Activated CD8-positive, alpha-beta memory T cell treated with anti-CD3 and anti-CD28 coated beads, Interleukin-2, amount 10 ng/mL, durations not matched to agents 7 days and 5 days (primary cell): Measurements from ENCODE around the gene TMEM61. TPM values are rescaled to one million over a fixed set of nuclear protein-coding genes. Genes with fewer than 3 reads are reported as not detected.
"Not testable (repeated sequence)": the region's sequence is repeated elsewhere in the genome, so short reads cannot be mapped to it uniquely, and the experiment has no call there.

Source experiments
- ATAC-seq: fragments of 150-1000 bp; cut with Tn5 transposase; one replicate; pipeline ENCODE4 v1.10.0; 2021; ENCODE audit warnings: moderate library complexity
- CTCF ChIA-PET: fragments of 350-600 bp; sonication (Branson Sonifier 250); formaldehyde crosslinking; loops from one replicate; lab custom pipeline; 2021; ENCODE audit warnings: antibody characterized with exemption; lab: Charles Lee
- DNase-seq: peaks from one replicate; pipeline ENCODE4 v3.0.0-alpha.2; 2020
- H3K27ac Mint-ChIP-seq: one replicate; pipeline ENCODE4 v1.8.0; 2021; ENCODE audit warnings: mild to moderate bottlenecking, mixed read lengths
- H3K27me3 Mint-ChIP-seq: one replicate; pipeline ENCODE4 v1.8.0; 2021; ENCODE audit warnings: mixed read lengths
- H3K36me3 Mint-ChIP-seq: one replicate; pipeline ENCODE4 v1.8.0; 2021; ENCODE audit warnings: mild to moderate bottlenecking, mixed read lengths
- H3K4me1 Mint-ChIP-seq: one replicate; pipeline ENCODE4 v1.8.0; 2021; ENCODE audit warnings: mixed read lengths
- H3K4me3 Mint-ChIP-seq: one replicate; pipeline ENCODE4 v1.8.0; 2021; ENCODE audit warnings: mild to moderate bottlenecking, moderate library complexity, mixed read lengths
- H3K9me3 Mint-ChIP-seq: one replicate; pipeline ENCODE4 v1.8.0; 2022; ENCODE audit warnings: low read depth, mixed read lengths
- total RNA-seq, 2 experiments: library from RNA; stranded (reverse); gene quantifications; one replicate each; pipeline ENCODE4 v1.2.3, GENCODE V29; 2021

Gene TMEM61
- total RNA-seq, 2 experiments from 2014 or later, result not detected

GRCh38 chr1:54949053-54949452 is 31.4 kb upstream of the TMEM61 start:
- peaks cover 4% of the 10 kb centered on the region for H3K27me3 Mint-ChIP-seq
- ATAC-seq (no peak), DNase-seq (no peak)
- H3K4me1 Mint-ChIP-seq, result peaks cover 44% of the 10 kb centered on the region
- CTCF ChIA-PET, result interaction anchor here (1.3 to 11.6 kb wide), 8 partner anchors 10 to 263 kb away, joined by 3 to 341 read pairs (median 14); partner anchors contain the start of gene BSND
- H3K36me3 Mint-ChIP-seq, result no peaks in the 10 kb centered on the region
- H3K27ac Mint-ChIP-seq, result no peak overlapping the region
- no peaks in the 10 kb centered on the region for H3K9me3 Mint-ChIP-seq
- H3K4me3 Mint-ChIP-seq, result no peak overlapping the region

DNA sequence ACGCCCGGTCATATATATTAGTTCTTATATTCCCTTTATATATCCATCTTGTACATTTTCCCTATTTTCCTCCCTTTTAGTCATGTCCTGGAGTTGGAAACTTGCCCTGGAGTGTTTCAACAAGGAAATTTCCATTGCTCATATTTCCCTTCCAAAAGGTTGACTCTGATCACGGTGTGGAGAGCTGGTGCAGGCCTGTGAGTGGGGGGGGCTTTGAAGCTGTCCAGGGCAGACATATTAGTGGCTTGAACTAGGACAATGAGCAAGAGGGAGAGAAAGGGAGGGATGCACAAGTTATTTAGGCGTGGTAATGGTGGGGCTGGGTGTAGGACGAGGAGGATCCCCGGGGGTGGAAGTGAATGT is 30.4 kb upstream of the TMEM61 start:
- CTCF ChIA-PET, result interaction anchor here (0.6 to 11.6 kb wide), 18 partner anchors 9 to 388 kb away, joined by 3 to 341 read pairs (median 7); partner anchors contain the start of gene BSND
- Mint-ChIP-seq H3K9me3 (no peaks in the 10 kb centered on the region), H3K4me1 (peaks cover 43% of the 10 kb centered on the region), H3K4me3 (no peak overlapping the region), H3K36me3 (no peaks in the 10 kb centered on the region), H3K27ac (peak overlapping the region; percentile 44), H3K27me3 (peaks cover 4% of the 10 kb centered on the region)
- DNase-seq, result no peak
- ATAC-seq, result no peak

GRCh38 chr1:54950369-54951163 is 29.9 kb upstream of the TMEM61 start:
- no peak overlapping the region for H3K4me3 Mint-ChIP-seq
- CTCF ChIA-PET, result interaction anchor here (0.7 to 11.6 kb wide), 22 partner anchors 9 to 637 kb away, joined by 3 to 341 read pairs (median 5); partner anchors contain the start of gene BSND
- H3K27ac Mint-ChIP-seq, result peak overlapping the region; percentile 44
- H3K27me3 Mint-ChIP-seq, result peaks cover 6% of the 10 kb centered on the region
- no peaks in the 10 kb centered on the region for H3K9me3 Mint-ChIP-seq
- peaks cover 37% of the 10 kb centered on the region for H3K4me1 Mint-ChIP-seq
- DNase-seq (peak; percentile 73), ATAC-seq (peak; percentile 71)
- H3K36me3 Mint-ChIP-seq, result no peaks in the 10 kb centered on the region

- Mint-ChIP-seq H3K36me3 (no peaks in the 10 kb centered on the region), H3K27me3 (peaks cover 4% of the 10 kb centered on the region), H3K9me3 (no peaks in the 10 kb centered on the region), H3K4me1 (peaks cover 28% of the 10 kb centered on the region), H3K27ac (no peak overlapping the region), H3K4me3 (no peak overlapping the region)
- CTCF ChIA-PET, result interaction anchor here (0.8 to 11.6 kb wide), 7 partner anchors 9 to 304 kb away, joined by 3 to 341 read pairs (median 11); partner anchors contain the start of gene BSND
- no peak for ATAC-seq
- no peak for DNase-seq
Observed at GRCh38 chr1:54951810-54952226, 28.6 kb upstream of the TMEM61 start.

GRCh38 chr1:54952950-54953718 is 27.3 kb upstream of the TMEM61 start:
- Mint-ChIP-seq H3K4me3 (no peak overlapping the region), H3K27me3 (peaks cover 8% of the 10 kb centered on the region), H3K4me1 (peaks cover 23% of the 10 kb centered on the region), H3K27ac (no peak overlapping the region), H3K36me3 (no peaks in the 10 kb centered on the region), H3K9me3 (no peaks in the 10 kb centered on the region)
- DNase-seq, result no peak
- ATAC-seq, result no peak
- CTCF ChIA-PET, result interaction anchor here (1.0 to 11.6 kb wide), 2 partner anchors 8 to 46 kb away, joined by 5 to 341 read pairs; partner anchors contain the start of gene BSND

GRCh38 chr1:54953846-54954245 is 26.6 kb upstream of the TMEM61 start:
- H3K4me1 Mint-ChIP-seq, result peaks cover 22% of the 10 kb centered on the region
- no peak overlapping the region for H3K27ac Mint-ChIP-seq
- peaks cover under 1% of the 10 kb centered on the region for H3K36me3 Mint-ChIP-seq
- no peaks in the 10 kb centered on the region for H3K9me3 Mint-ChIP-seq
- no peak overlapping the region for H3K4me3 Mint-ChIP-seq
- ATAC-seq (no peak), DNase-seq (no peak)
- CTCF ChIA-PET, result interaction anchor here (1.0 to 11.6 kb wide), 2 partner anchors 9 to 46 kb away, joined by 5 to 341 read pairs; partner anchors contain the start of gene BSND
- peaks cover 9% of the 10 kb centered on the region for H3K27me3 Mint-ChIP-seq

DNA sequence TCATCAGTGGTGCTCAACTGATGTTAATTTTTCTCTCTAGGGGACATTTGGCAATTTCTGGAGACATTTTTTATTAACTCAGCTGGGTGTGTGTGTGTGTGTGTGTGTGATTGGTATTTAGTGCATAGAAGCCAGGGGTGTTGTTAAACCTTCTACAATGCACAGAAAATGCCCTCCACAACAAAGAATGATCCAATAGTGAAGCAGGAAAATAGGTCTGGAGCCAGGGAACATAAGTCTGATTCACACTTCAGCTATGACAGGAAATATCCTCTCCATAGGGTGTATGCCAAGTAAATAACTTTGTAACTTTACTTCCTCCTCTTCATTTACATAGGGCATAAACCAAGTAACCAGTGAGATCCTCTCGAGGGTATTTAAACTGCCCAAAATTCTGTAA is 25.1 kb upstream of the TMEM61 start:
- peaks cover 2% of the 10 kb centered on the region for H3K36me3 Mint-ChIP-seq

GRCh38 chr1:54956726-54957125 is 23.7 kb upstream of the TMEM61 start:
- peaks cover 2% of the 10 kb centered on the region for H3K36me3 Mint-ChIP-seq
- no peaks in the 10 kb centered on the region for H3K9me3 Mint-ChIP-seq
- ATAC-seq (no peak), DNase-seq (no peak)
- H3K27me3 Mint-ChIP-seq, result peaks cover 10% of the 10 kb centered on the region
- CTCF ChIA-PET, result interaction anchor here (1.7 to 3.3 kb wide), 3 partner anchors 12 to 65 kb away, joined by 4 to 18 read pairs (median 8); no protein-coding TSS in a partner anchor
- H3K4me3 Mint-ChIP-seq, result no peak overlapping the region
- H3K4me1 Mint-ChIP-seq, result no peaks in the 10 kb centered on the region
- no peak overlapping the region for H3K27ac Mint-ChIP-seq

More for the DNA sequence above, 25.1 kb upstream of the TMEM61 start:
- DNase-seq (no peak), ATAC-seq (no peak)
- H3K27ac Mint-ChIP-seq, result no peak overlapping the region
- peaks cover 10% of the 10 kb centered on the region for H3K27me3 Mint-ChIP-seq
- CTCF ChIA-PET, result interaction anchor here (0.8 to 3.3 kb wide), 2 partner anchors 9 to 10 kb away, joined by 3 to 18 read pairs; no protein-coding TSS in a partner anchor
- H3K4me1 Mint-ChIP-seq, result peaks cover 10% of the 10 kb centered on the region
- no peaks in the 10 kb centered on the region for H3K9me3 Mint-ChIP-seq
- no peak overlapping the region for H3K4me3 Mint-ChIP-seq

DNA sequence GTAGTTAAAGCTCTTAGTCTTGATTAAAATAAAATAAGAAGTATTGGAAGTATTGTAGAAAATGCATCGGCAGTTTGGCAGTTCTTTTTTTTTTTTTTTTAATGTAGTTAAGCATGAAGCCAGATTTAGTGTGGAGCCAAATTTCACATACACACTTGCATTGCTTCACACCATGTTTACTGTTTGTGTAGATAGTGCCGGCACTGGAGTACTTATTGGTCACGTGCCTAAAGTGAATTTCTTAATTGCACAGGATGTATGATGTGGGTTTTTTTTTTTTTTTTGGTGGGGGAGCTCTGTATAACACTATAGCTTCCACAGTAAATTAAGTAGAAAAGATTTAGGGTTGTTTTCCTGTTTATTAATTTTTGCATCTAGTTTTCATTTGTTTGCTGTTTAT is 21.2 kb upstream of the TMEM61 start:
- no peak overlapping the region for H3K4me3 Mint-ChIP-seq
- no peak for ATAC-seq
- no peak overlapping the region for H3K27ac Mint-ChIP-seq
- H3K4me1 Mint-ChIP-seq, result peaks cover 14% of the 10 kb centered on the region
- DNase-seq, result no peak
- H3K36me3 Mint-ChIP-seq, result peaks cover 2% of the 10 kb centered on the region
- H3K9me3 Mint-ChIP-seq, result no peaks in the 10 kb centered on the region
- CTCF ChIA-PET, result interaction anchor here (1.1 to 2.1 kb wide), 3 partner anchors 9 to 20 kb away, joined by 4 to 14 read pairs (median 4); no protein-coding TSS in a partner anchor
- peaks cover 10% of the 10 kb centered on the region for H3K27me3 Mint-ChIP-seq

GRCh38 chr1:54962612-54963395 is 17.6 kb upstream of the TMEM61 start:
- Mint-ChIP-seq H3K4me3 (no peak overlapping the region), H3K9me3 (no peaks in the 10 kb centered on the region), H3K27me3 (peaks cover 8% of the 10 kb centered on the region), H3K36me3 (peaks cover 2% of the 10 kb centered on the region), H3K4me1 (peaks cover 29% of the 10 kb centered on the region), H3K27ac (peak overlapping the region; percentile 56)
- DNase-seq (no peak), ATAC-seq (peak; percentile 42)
- CTCF ChIA-PET, result interaction anchor here (1.1 kb wide), 1 partner anchor 59 kb away, joined by 3 read pairs; no protein-coding TSS in a partner anchor

DNA sequence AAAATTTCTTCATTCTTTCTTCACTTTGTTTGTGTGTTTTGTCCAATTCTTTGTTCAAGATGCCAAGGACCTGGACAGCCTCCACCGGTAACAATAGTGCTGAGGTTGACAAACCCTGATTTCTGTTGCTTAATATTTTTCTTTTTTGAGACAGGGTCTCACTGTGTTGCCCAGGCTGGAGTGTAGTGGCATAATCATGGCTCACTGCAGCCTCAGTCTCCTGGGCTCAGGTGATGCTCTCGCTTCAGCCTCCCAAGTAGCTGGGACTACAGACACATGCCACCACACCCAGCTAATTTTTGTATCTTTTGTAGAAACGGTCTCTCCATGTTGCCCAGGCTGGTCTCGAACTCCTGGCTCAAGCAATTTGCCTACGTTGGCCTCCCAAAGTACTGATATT is 16.6 kb upstream of the TMEM61 start:
- H3K27ac Mint-ChIP-seq, H3K27me3 Mint-ChIP-seq, CTCF ChIA-PET, H3K36me3 Mint-ChIP-seq, DNase-seq, H3K4me3 Mint-ChIP-seq, H3K9me3 Mint-ChIP-seq, ATAC-seq: not testable (repeated sequence)
- H3K4me1 Mint-ChIP-seq, result peaks cover 29% of the 10 kb centered on the region

DNA sequence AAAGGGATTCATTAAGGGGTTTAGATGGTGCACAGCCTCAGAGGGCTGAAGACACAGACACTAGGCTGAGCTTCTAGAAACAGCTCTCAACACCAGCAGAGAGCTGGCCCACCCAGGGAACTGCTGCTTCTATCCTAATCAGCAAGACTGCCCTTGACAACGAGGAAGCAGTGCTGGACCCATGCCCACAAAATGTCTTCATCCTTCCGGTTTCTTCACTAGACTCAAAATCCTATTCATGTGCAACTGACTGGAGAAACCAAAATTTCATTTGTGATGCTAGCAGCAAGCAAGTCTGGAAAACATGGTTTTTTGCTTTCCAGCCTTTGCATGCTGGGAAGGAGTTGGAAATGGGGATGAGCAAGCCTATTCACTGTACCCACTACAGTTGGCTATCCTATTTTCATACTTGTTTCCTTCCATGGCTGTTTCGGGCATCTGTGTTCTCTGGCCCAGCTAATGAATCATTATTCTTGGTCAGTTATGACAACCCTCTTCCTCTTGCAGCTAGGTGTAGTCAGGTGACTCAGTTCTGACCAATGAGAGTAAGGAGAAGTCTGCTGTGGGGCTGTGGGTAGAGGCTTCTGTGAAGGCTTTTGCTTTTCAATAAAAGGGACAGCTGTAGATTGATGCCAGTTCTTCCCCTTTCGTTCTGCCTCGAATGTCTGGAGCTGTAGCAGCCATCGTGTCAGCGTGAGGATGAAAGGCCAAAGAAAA is 14.6 kb upstream of the TMEM61 start:
- DNase-seq (no peak), ATAC-seq (peak; percentile 75)
- Mint-ChIP-seq H3K27ac (peak overlapping the region; percentile 30), H3K4me3 (no peak overlapping the region), H3K9me3 (no peaks in the 10 kb centered on the region), H3K27me3 (peaks cover 21% of the 10 kb centered on the region), H3K4me1 (peaks cover 33% of the 10 kb centered on the region), H3K36me3 (no peaks in the 10 kb centered on the region)
- CTCF ChIA-PET, result interaction anchor here (0.8 to 2.7 kb wide), 6 partner anchors 13 to 30 kb away, joined by 3 to 19 read pairs (median 4); no protein-coding TSS in a partner anchor
